Chondrocyte (in vitro differentiated cells): ENCODE data around the gene SLC24A1. TPM values are rescaled to one million over a fixed set of nuclear protein-coding genes. Genes with fewer than 3 reads are reported as not detected.

Experiments used
- DNase-seq: peaks from one replicate; pipeline ENCODE4 v3.0.0; 2021; ENCODE audit warnings: mixed read lengths, low spot score
- H3K27ac Mint-ChIP-seq: one replicate; pipeline ENCODE4 v1.8.0; 2021; ENCODE audit warnings: mild to moderate bottlenecking, moderate library complexity, mixed read lengths; ENCODE audit not compliant: unreplicated experiment
- H3K27me3 Mint-ChIP-seq: 2 replicates; pipeline ENCODE4 v1.8.0; 2021; ENCODE audit warnings: low read depth, mixed read lengths
- H3K36me3 Mint-ChIP-seq: 2 replicates; pipeline ENCODE4 v1.8.0; 2021; ENCODE audit warnings: low read depth, mixed read lengths
- H3K4me1 Mint-ChIP-seq: 2 replicates; pipeline ENCODE4 v1.8.0; 2021; ENCODE audit warnings: low read depth, mild to moderate bottlenecking, mixed read lengths
- H3K4me3 Mint-ChIP-seq: one replicate; pipeline ENCODE4 v1.8.0; 2021; ENCODE audit warnings: mild to moderate bottlenecking, moderate library complexity, mixed read lengths; ENCODE audit not compliant: unreplicated experiment
- H3K9me3 Mint-ChIP-seq: 2 replicates; pipeline ENCODE4 v1.8.0; 2021; ENCODE audit warnings: low read depth, mixed read lengths
- CTCF ChIP-seq: fragments of 200-600 bp; sonication (generic); IDR thresholded peaks from 2 replicates; pipeline ENCODE4 v1.5.0; 2021; ENCODE audit warnings: antibody characterized with exemption, mild to moderate bottlenecking, moderate library complexity
- total RNA-seq: library from RNA; stranded (reverse); gene quantifications from 3 replicates; pipeline ENCODE4 v1.2.1, GENCODE V29; 2021

Gene SLC24A1
- total RNA-seq, 1 donor from 2014 or later: 11.1 TPM

DNA sequence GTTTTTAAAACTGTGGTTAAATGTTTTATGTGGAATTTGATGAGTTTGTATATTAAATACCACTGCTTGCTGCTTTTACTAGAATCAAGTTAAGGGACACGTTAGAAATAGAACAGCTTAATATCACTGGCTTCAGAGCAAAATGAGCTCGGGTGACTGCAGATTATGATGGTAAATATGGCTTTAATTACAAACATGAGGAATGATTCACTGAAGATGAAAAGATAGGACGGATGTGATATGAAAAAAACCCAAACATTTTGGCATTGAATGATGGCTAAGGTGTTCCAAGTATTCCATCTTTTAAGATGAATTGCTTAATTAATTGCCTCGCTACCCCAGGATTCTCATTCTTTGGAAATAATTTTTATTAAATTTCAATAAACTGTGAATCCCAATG, 33.7 kb downstream of the SLC24A1 start:
- Mint-ChIP-seq H3K36me3 (peaks cover 12% of the 10 kb centered on the region), H3K27me3 (no peaks in the 10 kb centered on the region), H3K9me3 (no peaks in the 10 kb centered on the region), H3K4me3 (no peak overlapping the region), H3K4me1 (peaks cover 18% of the 10 kb centered on the region), H3K27ac (no peak overlapping the region)
- DNase-seq: no peak
- no peak for TF ChIP-seq CTCF

DNA sequence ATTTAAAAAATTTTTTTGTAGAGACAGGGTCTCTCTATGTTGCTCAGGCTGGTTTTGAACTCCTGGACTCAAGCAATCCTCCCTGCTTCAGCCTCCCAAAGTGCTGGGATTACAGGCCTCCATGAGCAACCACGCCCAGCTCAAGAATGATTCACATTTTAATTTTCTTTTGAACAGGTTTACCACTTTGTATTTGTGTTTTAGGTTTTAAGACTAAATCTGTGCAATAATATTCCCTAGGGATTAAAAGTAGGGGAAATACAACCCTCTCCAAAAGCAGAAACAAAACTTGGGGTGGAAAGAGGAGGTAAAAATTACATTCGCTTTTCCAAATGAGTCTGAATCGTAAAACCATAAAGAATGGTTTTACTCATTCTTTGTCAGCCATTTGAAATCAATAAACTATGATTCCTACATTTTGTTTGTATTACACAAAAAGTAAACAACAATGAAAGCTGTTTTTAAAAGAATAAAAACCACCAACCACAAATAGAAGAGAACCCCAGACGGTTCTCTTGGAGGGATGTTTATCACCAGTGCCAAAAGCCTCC, 37.8 kb downstream of the SLC24A1 start:
- peaks cover 3% of the 10 kb centered on the region for H3K36me3 Mint-ChIP-seq
- no peaks in the 10 kb centered on the region for H3K27me3 Mint-ChIP-seq
- no peak for DNase-seq
- H3K27ac Mint-ChIP-seq: no peak overlapping the region
- no peaks in the 10 kb centered on the region for H3K9me3 Mint-ChIP-seq
- H3K4me1 Mint-ChIP-seq: peaks cover 7% of the 10 kb centered on the region
- no peak overlapping the region for H3K4me3 Mint-ChIP-seq
- TF ChIP-seq CTCF: no peak

GRCh38 chr15:65660927-65661326, 39.2 kb downstream of the SLC24A1 start:
- H3K4me3 Mint-ChIP-seq: no peak overlapping the region
- peaks cover 5% of the 10 kb centered on the region for H3K36me3 Mint-ChIP-seq
- no peaks in the 10 kb centered on the region for H3K27me3 Mint-ChIP-seq
- no peaks in the 10 kb centered on the region for H3K9me3 Mint-ChIP-seq
- no peak for DNase-seq
- H3K4me1 Mint-ChIP-seq: no peaks in the 10 kb centered on the region
- no peak for TF ChIP-seq CTCF
- no peak overlapping the region for H3K27ac Mint-ChIP-seq

- TF ChIP-seq CTCF: no peak
- Mint-ChIP-seq H3K4me1 (no peaks in the 10 kb centered on the region), H3K27me3 (no peaks in the 10 kb centered on the region), H3K36me3 (peaks cover 4% of the 10 kb centered on the region), H3K9me3 (no peaks in the 10 kb centered on the region), H3K4me3 (no peak overlapping the region), H3K27ac (no peak overlapping the region)
- no peak for DNase-seq
These were observed 41.8 kb downstream of the SLC24A1 start for GRCh38 chr15:65663521-65663920.

DNA sequence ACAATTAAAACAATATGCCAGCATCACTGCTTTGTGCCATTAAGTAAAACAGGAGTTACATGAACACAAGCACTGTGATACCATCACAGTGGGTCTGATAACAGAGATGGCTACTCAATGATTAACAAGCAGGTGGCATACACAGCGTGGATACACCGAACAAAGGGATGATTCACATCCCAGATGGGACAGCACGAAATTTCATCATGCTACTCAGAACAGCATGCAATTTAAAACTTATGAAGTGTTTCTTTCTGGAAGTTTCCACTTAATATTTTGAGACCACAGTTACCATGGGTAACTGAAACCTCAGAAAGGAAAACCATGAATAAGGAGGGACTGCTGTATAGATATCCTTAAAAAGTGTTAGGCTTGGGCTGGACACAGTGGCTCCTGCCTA, 44.5 kb downstream of the SLC24A1 start:
- no peak for DNase-seq
- Mint-ChIP-seq H3K9me3 (no peaks in the 10 kb centered on the region), H3K27ac (no peak overlapping the region), H3K36me3 (peaks cover 10% of the 10 kb centered on the region), H3K4me1 (no peaks in the 10 kb centered on the region), H3K27me3 (no peaks in the 10 kb centered on the region), H3K4me3 (no peak overlapping the region)
- TF ChIP-seq CTCF: no peak
